ENCODE results near the gene MAGI2. TPM values are rescaled to one million over a fixed set of nuclear protein-coding genes. Genes with fewer than 3 reads are reported as not detected.

The MAGI2 gene
- polyA plus RNA-seq, 3 donors = 0.03 to 0.11 TPM; not detected in 1

- H3K4me2 ChIP-seq (replicated peaks; ENCODE audit: extremely low read depth, low read length, poor library complexity, severe bottlenecking) = no peak overlapping the region
- no peak overlapping the region for H3K27ac Mint-ChIP-seq
- intact Hi-C loops (cut with micrococcal nuclease) = loop anchor here in 1 of 2 donors (10.0 kb wide), 1 partner anchor 49 kb away; no protein-coding TSS in a partner anchor
- peaks cover 0 to 3% of the 10 kb centered on the region in 2 donors for H3K27me3 ChIP-seq (ENCODE audit: control insufficient read depth in 2 of 2, insufficient read depth in 2 of 2, low read length in 2 of 2)
- no peak for DNase-seq
- H3K4me1 ChIP-seq (ENCODE audit: control insufficient read depth in 1 of 2, insufficient read depth in 2 of 2, low read length in 2 of 2) = peaks cover 0 to 7% of the 10 kb centered on the region in 2 donors
- no peaks in the 10 kb centered on the region for H3K36me3 ChIP-seq (replicated peaks in 1 of 2; ENCODE audit: control insufficient read depth in 1 of 2, insufficient read depth in 2 of 2, low read length in 2 of 2)
- no peak overlapping the region for H3K4me3 ChIP-seq (replicated peaks in 1 of 3; ENCODE audit: low read depth in 2 of 3, low read length in 3 of 3)
- H3K27ac ChIP-seq (ENCODE audit: low read depth in 1 of 2, low read length in 2 of 2) = no peak overlapping the region
- H4K20me1 ChIP-seq (ENCODE audit: insufficient read depth, low read length) = no peaks in the 10 kb centered on the region
- H3K36me3 Mint-ChIP-seq = no peaks in the 10 kb centered on the region
- peaks cover 3 to 11% (median 7%) of the 10 kb centered on the region in 7 donors for H3K9me3 Mint-ChIP-seq
- H3K27me3 Mint-ChIP-seq (ENCODE audit: low read depth in 3 of 3) = peaks cover 2 to 17% (median 7%) of the 10 kb centered on the region in 3 donors
- no peak for TF ChIP-seq CTCF (IDR thresholded peaks at IDR 0.05)
- no peak overlapping the region for H2AFZ ChIP-seq (ENCODE audit: insufficient read depth, low read depth, low read length, poor library complexity, severe bottlenecking)
- H3K4me1 Mint-ChIP-seq = peaks cover 4% of the 10 kb centered on the region
- H3K9ac ChIP-seq (ENCODE audit: insufficient read depth, low read length, poor library complexity, severe bottlenecking) = no peak overlapping the region
- H3K79me2 ChIP-seq (ENCODE audit: insufficient read depth, low read length) = no peaks in the 10 kb centered on the region
- H3K4me3 Mint-ChIP-seq = no peak overlapping the region
- peaks cover 4 to 20% of the 10 kb centered on the region in 2 donors for H3K9me3 ChIP-seq (replicated peaks in 1 of 2; ENCODE audit: control insufficient read depth in 1 of 2, insufficient read depth in 1 of 2, low read length in 2 of 2)
These were observed 360.0 kb downstream of the MAGI2 start for GRCh38 chr7:79093421-79093820.

GRCh38 chr7:79091661-79092060 lies 361.8 kb downstream of the MAGI2 start:
- no peak for TF ChIP-seq CTCF (IDR thresholded peaks at IDR 0.05)
- Histone ChIP-seq H3K27ac (ENCODE audit: low read depth in 1 of 2, low read length in 2 of 2) (no peak overlapping the region), H4K20me1 (ENCODE audit: insufficient read depth, low read length) (no peaks in the 10 kb centered on the region), H3K79me2 (ENCODE audit: insufficient read depth, low read length) (no peaks in the 10 kb centered on the region), H3K36me3 (replicated peaks in 1 of 2; ENCODE audit: control insufficient read depth in 1 of 2, insufficient read depth in 2 of 2, low read length in 2 of 2) (no peaks in the 10 kb centered on the region), H3K4me1 (ENCODE audit: control insufficient read depth in 1 of 2, insufficient read depth in 2 of 2, low read length in 2 of 2) (peaks cover 0 to 7% of the 10 kb centered on the region in 2 donors), H2AFZ (ENCODE audit: insufficient read depth, low read depth, low read length, poor library complexity, severe bottlenecking) (no peak overlapping the region), H3K27me3 (ENCODE audit: control insufficient read depth in 2 of 2, insufficient read depth in 2 of 2, low read length in 2 of 2) (peaks cover 0 to 3% of the 10 kb centered on the region in 2 donors), H3K4me3 (replicated peaks in 1 of 3; ENCODE audit: low read depth in 2 of 3, low read length in 3 of 3) (no peak overlapping the region), H3K9ac (ENCODE audit: insufficient read depth, low read length, poor library complexity, severe bottlenecking) (no peak overlapping the region), H3K9me3 (replicated peaks in 1 of 2; ENCODE audit: control insufficient read depth in 1 of 2, insufficient read depth in 1 of 2, low read length in 2 of 2) (peaks cover 4 to 21% of the 10 kb centered on the region in 2 donors), H3K4me2 (replicated peaks; ENCODE audit: extremely low read depth, low read length, poor library complexity, severe bottlenecking) (no peak overlapping the region)
- intact Hi-C loops (cut with micrococcal nuclease) = loop anchor here in 1 of 2 donors (10.0 kb wide), 1 partner anchor 47 kb away; no protein-coding TSS in a partner anchor
- Mint-ChIP-seq H3K4me3 (no peak overlapping the region), H3K4me1 (peaks cover 4% of the 10 kb centered on the region), H3K27me3 (ENCODE audit: low read depth in 3 of 3) (peaks cover 2 to 22% (median 7%) of the 10 kb centered on the region in 3 donors), H3K9me3 (peaks cover 3 to 20% (median 7%) of the 10 kb centered on the region in 7 donors), H3K36me3 (no peaks in the 10 kb centered on the region), H3K27ac (no peak overlapping the region)
- DNase-seq = no peak
- 33% methylated on average over 1 of the region's 2 CpGs for WGBS (ENCODE audit: insufficient coverage)

Measured in CD14-positive monocyte (primary cell).